HG02938 (cell line): ENCODE data around the gene OR5D16.
"Not testable (repeated sequence)": the region's sequence is repeated elsewhere in the genome, so short reads cannot be mapped to it uniquely, and the experiment has no call there.

ENCODE experiments used
- ATAC-seq: cut with Tn5 transposase; IDR thresholded peaks from one replicate; pipeline ENCODE4 v1.9.1; 2021; ENCODE audit warnings: mild to moderate bottlenecking, moderate library complexity; ENCODE audit not compliant: unreplicated experiment

The OR5D16 gene

DNA sequence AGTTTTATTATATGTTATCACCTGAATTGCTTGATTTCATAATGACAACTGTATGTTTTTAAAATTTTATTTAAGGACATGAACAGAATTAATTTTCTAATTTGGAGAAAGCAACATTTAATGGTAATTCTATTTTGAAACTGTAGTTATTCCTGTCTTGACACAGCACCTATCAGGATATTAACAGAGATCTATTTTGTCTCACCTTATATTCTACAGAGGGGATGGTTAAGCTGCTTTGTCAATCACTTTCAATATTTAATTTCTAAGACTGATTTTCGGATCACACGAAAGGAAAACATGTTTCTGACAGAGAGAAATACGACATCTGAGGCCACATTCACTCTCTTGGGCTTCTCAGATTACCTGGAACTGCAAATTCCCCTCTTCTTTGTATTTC is at the start of gene OR5D16:
Gene OR5D16 (plus strand): TSS at position 301 of the 400 bp plus-strand sequence. CDS start 0 bp downstream, at position 301.
- ATAC-seq: no peak

DNA sequence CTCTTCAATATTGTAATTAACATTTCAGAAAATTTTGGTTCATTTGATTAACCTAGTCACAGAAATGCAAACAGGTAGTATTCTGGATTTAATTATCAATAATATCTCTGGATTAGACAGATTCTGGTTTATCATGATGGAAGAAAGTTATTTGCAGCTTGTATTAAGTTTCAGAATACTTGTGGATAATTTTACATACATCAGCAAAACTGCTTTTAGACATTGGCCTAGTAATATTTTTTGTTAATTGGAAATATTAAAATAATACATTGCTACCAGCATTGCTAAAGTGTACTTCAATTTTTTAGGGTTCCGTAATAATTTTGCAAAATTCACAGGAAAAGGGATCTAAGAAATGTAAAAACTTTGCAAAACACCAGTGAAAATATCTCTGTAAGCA is 46.9 kb upstream of the OR5D16 start:
- no peak for ATAC-seq

DNA sequence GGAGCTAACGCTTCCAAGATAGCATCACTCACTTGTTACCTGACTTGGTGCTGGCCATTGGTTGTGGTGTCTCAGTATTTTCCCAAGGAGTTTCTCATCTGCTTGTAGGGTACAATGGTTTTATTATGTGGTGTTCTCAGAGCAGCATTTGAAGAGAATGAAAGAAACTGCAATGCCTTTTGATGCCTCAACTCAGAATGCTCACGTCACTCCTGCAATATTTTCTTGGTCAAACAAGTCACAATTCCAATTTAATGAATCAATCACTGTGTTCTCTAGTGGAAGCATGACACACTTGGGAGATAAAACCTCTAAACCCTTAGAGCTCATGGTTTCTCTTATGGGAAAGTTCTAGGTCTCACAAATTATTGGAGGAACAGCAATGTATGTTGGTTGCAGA is 45.2 kb upstream of the OR5D16 start:
- no peak for ATAC-seq

DNA sequence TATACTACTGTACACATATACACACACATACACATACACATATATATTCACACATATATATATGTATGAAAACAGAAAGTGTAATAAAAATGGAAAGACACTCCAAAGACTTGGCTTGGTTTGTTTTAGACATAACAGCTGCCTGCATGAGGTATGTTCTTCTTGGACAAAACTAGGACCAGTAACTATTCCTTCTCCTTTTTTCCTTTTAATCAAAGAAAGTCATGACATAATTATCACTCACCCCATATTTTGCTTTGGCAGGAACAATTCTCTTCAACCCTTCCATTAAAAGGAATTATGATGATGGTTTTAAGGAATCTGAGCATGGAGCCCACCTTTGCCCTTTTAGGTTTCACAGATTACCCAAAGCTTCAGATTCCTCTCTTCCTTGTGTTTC is 43.3 kb upstream of the OR5D16 start, which contains the start of gene OR5D14:
Gene OR5D14 (plus strand): TSS at position 301 of the 400 bp plus-strand sequence. CDS start 0 bp downstream, at position 301.
- ATAC-seq: no peak

DNA sequence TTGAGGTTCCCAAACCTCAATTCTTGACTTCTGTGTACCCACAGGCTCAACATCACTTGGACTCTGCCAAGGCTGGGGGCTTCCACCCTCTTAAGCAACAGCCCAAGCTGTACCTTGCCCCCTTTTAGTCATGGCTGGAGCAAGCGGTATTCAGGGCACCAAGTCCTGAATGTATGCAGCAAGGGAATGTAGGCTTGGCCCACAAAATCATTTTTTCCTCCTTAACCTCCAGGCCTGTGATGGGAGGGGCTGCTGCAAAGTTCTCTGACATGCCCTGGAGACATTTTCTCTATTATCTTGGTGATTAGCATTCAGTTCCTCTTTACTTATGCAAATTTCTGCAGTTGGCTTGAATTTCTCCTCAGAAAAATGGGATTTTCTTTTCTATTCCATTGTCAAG is 32.3 kb upstream of the OR5D16 start:
- ATAC-seq: no peak

DNA sequence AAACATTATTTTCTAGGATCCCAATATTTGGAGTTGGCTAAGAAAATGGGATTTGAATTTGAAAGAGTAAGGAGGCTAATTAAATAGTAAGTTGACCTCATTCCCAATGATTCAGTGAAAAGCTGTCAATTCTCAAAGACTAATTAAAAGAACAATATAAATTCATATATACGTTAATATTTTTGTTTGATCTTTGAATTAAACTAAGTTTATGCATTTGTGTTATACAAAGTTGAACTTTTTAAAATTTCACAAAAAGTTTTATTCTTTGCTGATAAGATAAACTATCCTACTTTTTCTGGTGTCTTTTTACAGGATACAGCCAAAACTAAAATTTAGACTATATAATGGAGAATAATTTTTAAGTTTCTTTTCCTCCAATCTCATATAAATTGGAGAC is 27.5 kb upstream of the OR5D16 start, which contains the start of gene OR5L1:
Gene OR5L1 (plus strand): TSS at position 301 of the 400 bp plus-strand sequence. CDS start 100 bp downstream, outside the sequence.
- no peak for ATAC-seq

DNA sequence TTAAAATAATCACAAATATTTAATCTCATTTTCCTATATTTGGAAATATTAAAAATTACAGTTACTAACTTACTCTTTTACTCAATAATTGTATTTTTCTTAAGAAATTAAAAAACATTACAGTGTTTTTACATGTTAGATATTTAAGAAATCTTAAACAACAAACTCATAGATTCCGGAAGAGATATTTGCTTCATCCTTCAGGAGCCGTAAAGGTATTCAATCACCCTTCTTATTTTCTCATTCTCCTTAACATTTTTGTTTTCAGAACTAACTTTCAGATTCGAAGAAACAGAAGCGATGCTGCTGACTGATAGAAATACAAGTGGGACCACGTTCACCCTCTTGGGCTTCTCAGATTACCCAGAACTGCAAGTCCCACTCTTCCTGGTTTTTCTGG is 19.2 kb upstream of the OR5D16 start, which contains the start of gene OR5D18:
Gene OR5D18 (plus strand): TSS at position 301 of the 400 bp plus-strand sequence. CDS start 0 bp downstream, at position 301.
- no peak for ATAC-seq

DNA sequence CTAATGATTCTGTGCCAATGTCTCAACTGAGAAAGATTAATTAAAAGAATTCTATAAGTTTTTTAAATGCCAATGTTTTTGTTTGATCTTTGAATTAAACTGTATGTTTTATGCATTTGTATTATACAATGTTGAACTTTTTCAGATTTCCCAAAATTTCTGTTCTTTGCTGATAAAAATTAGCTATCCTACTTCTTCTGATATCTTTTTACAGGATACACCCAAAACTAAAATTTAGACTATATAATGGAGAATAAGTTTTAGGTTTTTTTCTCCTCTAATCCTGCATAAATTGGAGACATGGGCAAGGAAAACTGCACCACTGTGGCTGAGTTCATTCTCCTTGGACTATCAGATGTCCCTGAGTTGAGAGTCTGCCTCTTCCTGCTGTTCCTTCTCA is 11.6 kb upstream of the OR5D16 start, which contains the start of gene OR5L2:
Gene OR5L2 (plus strand): TSS at position 301 of the 400 bp plus-strand sequence. CDS start 0 bp downstream, at position 301.
- ATAC-seq: no peak

DNA sequence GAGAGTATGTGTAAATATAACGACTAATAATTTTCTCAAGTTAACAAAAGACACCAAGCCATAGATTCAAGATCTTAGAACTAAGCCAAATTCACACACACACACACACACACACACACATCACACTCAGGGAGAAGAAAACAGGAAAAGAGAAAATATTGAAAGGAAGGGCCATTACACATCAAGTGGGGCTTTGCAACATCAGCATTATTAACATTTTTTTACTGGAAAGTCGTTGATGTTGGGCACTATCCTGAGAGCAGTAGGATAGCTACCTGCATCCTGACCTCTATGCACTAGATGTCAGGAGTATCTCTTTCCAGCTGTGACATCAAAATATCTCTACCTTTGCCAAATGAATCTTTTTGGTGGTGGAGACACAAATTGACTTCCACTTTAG is 8.9 kb downstream of the OR5D16 start:
- ATAC-seq: no peak

DNA sequence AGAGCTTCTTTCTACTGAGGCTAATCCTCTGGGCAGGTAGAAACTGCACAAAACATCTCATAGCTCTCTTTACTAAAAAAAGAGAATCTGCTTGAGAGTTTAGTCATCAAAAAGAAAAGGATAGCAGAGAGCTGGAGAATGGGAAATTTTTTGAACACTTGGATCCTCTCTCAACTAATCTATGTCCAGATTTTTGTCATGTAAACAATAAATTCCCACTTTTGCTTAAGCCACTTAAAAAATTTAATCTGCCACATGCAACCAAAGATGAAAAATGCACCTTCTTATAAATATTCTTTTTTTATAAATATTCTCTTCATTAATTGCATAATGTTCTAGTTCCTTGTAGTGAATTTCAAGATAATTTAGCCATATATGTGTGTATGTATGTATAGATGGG is 10.5 kb downstream of the OR5D16 start:
- ATAC-seq: no peak

DNA sequence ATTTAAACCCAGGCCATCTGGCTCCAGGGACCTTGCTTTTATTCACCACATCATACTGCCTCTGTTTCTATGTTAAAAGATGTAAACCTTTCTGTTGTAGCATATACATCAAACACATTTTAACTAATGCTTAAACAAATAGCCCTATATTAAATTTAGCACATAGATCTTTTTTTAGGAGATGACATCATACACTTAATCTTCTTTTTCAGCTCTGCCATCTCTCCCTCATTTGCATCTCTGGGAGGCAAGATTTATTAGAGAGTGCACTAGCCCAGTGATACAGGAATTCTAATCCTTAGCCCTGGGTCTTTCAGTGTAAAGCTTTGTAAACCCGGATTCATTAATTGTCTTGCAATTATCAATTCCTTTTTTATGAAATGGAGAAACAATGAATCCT is 13.6 kb downstream of the OR5D16 start:
- no peak for ATAC-seq

DNA sequence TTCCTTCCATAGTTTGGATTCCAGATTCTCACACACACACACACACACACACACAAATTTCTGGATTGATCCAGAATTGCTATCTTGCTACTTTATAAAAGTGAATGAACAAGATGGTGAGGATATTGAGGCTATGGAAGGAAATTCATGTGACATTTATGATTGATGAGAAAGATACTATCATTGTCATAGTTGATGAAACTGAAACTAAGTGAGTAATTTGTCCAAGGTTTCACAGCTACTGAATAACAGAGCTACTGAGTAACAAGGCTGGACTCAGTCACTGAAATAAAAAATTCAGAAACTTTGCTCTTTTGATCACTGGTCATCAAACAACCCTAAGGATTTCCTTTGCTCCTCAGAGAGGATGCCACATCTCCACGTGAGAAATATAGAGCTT is 16.2 kb downstream of the OR5D16 start:
- no peak for ATAC-seq

DNA sequence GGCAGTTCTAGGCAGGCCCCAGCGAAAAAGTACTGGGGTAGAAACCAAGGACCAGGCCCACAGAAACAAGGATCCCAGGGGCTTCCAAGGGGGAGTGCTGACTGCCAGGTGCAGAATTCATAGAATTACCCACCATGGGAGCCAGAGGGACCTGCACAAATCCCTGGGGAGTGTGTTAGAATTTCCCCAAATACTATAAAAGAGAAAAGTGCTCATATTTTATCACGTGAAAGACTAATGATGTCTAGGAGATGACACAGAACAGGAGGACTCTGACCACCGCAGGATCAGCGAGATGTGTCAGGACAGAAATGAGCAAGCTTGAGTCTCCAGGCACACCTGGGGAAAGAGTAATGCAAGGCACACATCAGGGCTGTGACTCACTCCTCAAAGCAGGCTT is 28.8 kb downstream of the OR5D16 start:
- ATAC-seq: not testable (repeated sequence)

DNA sequence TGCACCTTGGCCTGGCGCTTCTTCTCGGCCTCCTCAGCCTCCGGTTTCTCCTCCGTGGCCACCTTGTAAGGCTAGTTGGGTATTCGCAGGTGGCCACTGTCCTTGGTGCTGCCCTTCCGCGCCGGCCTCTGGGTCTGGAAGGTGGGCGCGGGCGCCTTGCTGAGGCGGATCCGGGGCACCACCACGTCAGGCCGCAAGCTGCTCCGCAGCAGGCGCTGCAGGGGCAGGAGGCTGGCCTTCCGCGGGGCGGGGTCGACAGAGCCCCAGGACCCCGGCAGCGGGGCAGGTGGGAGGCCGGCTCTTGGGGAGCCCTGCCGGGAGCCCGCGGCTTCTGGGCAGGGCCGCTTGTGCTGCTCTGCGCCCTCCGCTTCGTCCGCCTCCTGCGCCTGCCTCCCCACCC is 34.2 kb downstream of the OR5D16 start:
- not testable (repeated sequence) for ATAC-seq

DNA sequence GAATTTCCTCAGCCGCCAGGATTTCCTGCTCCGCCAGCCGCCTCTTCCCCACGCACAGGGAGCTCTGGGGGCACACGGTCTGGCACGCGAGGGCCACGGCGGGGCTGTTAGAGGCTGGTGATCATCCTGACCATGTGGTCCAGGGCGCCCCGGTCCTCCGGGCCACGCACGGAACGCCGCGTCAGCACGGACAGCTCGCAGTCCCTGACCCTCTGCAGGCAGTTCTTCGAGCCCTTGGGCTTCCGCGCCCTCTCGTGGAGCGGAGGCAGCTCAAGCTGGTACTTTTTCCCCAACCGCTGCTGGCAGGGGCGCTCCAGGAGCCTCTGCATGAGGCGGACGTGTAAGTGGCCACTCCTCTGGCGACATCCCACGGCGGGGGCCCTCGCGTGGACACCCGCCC is 34.6 kb downstream of the OR5D16 start:
- not testable (repeated sequence) for ATAC-seq

DNA sequence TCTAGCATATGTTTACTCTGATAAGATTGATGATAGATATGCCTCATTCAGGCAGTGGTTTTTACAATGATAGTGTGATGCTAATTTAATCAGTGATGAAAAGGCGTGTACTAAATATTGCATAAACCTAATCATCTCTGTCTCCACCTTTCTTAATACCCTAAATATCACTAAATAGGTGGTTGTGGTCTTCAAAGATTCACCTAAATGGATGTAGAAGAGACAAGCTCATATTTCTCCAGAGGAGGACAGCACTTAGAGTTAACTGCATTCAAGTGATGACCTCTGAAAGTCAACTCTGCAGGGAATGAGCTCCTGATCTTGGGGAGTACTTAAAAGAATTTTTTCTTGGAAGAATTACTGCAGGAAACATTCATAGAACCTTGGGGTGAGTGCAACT is 44.4 kb downstream of the OR5D16 start, which contains the start of gene TRIM51:
Gene TRIM51 (plus strand): TSS at position 301 of the 400 bp plus-strand sequence. CDS start 2,132 bp downstream, outside the sequence.
- ATAC-seq: not testable (repeated sequence)

DNA sequence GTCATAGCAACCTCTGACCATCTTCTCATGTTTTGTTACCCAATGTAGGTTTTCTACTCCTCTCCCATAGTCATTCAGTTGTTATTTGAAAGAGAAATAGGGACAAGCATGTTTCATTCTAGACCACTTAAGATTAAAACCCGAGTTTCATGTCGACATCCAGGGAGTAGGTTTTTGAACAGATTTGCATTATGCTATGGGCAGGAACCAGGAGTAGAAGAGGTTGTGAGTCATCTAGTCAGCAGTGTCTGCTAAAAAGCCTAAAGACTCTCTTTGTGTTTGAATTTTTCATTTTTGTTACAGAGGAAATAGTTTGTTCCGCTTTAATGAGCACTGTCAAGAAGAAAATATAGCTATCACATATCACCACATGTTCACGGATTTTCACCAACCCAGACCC is 46.4 kb downstream of the OR5D16 start:
- ATAC-seq: not testable (repeated sequence)

DNA sequence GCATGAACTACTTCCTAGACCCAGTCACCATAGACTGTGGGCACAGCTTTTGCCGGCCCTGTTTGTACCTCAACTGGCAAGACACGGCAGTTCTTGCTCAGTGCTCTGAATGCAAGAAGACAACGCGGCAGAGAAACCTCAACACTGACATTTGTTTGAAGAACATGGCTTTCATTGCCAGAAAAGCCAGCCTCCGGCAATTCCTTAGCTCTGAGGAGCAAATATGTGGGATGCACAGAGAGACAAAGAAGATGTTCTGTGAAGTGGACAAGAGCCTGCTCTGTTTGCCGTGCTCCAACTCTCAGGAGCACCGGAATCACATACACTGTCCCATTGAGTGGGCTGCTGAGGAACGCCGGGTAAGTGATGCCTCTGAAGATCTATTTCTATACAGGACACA is 46.9 kb downstream of the OR5D16 start:
- ATAC-seq: not testable (repeated sequence)
